Body of pancreas (tissue), 4 donors: Measurements from ENCODE around the gene ETS2.

Experiments
- POLR2A ChIP-seq, 3 donors: fragments of 450-650 bp; IDR thresholded peaks; one replicate each; pipeline ENCODE4 v1.6.1; 2016; ENCODE audit warnings: antibody characterized with exemption in 3 of 3, mild to moderate bottlenecking in 2 of 3
- TF ChIP-seq, protein P1 (sequence below), 7 experiments: fragments of 450-650 bp in 4 of 7; fragments of 200-600 bp in 3 of 7; sonication (generic) in 3 of 7; IDR thresholded peaks; one replicate each; pipeline ENCODE4 v1.5.1; 2016 to 2019; ENCODE audit warnings: antibody characterized with exemption in 7 of 7

DNA sequence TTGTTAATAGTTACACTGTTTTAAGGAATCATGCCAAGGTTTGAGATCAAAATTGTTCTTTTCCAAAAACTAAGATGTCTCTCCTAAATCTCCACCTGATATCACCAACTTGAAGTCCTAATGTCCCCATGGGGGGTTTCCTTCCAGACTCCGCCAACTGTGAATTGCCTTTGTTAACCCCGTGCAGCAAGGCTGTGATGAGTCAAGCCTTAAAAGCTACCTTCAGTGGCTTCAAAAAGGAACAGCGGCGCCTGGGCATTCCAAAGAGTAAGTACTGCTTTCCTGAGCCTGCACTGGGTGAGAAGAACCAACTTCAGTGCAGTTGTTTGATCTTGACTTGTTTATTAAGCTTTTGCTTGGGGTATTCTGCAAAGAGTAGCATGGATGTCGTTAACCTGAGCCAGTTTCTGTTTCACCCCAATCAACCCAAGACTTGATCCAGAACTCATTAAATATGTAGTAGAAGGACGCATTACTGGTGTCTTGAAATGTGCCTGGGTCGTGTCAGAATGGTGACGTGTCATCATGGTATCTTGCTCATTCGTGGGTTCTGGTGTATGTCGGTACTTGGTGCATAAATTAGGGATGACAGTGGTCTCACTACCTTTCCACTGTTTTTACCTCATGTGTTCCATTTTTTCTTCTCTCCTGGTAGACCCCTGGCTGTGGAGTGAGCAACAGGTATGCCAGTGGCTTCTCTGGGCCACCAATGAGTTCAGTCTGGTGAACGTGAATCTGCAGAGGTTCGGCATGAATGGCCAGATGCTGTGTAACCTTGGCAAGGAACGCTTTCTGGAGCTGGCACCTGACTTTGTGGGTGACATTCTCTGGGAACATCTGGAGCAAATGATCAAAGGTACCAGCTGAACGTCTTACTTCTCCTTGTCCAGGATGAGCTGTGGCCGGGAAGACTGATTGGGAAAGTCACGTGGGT is 8.7 kb downstream of the ETS2 start:
- TF ChIP-seq, protein P1, sequence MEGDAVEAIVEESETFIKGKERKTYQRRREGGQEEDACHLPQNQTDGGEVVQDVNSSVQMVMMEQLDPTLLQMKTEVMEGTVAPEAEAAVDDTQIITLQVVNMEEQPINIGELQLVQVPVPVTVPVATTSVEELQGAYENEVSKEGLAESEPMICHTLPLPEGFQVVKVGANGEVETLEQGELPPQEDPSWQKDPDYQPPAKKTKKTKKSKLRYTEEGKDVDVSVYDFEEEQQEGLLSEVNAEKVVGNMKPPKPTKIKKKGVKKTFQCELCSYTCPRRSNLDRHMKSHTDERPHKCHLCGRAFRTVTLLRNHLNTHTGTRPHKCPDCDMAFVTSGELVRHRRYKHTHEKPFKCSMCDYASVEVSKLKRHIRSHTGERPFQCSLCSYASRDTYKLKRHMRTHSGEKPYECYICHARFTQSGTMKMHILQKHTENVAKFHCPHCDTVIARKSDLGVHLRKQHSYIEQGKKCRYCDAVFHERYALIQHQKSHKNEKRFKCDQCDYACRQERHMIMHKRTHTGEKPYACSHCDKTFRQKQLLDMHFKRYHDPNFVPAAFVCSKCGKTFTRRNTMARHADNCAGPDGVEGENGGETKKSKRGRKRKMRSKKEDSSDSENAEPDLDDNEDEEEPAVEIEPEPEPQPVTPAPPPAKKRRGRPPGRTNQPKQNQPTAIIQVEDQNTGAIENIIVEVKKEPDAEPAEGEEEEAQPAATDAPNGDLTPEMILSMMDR (IDR thresholded peaks at IDR 0.05) = no peak
- TF ChIP-seq POLR2A (IDR thresholded peaks at IDR 0.05) = no peak
